GM12875 (cell line): Measurements from ENCODE around the gene SIRT7.

Experiments used
- H3K4me3 ChIP-seq: one replicate; pipeline ENCODE4 v1.5.1; 2011; ENCODE audit warnings: low read depth, low read length, control low read depth
- CTCF ChIP-seq: IDR thresholded peaks from 2 replicates; pipeline ENCODE4 v1.5.1; 2011; ENCODE audit warnings: low read depth, mild to moderate bottlenecking, control low read depth, inconsistent platforms, low read length, moderate library complexity, borderline replicate concordance; ENCODE audit not compliant: insufficient read depth

Gene SIRT7

GRCh38 chr17:81930142-81931125 is 12.5 kb upstream of the SIRT7 start:
- H3K4me3 ChIP-seq = no peak overlapping the region
- TF ChIP-seq CTCF = no peak

- H3K4me3 ChIP-seq = no peak overlapping the region
- no peak for TF ChIP-seq CTCF
Measured at GRCh38 chr17:81929253-81930141, 11.5 kb upstream of the SIRT7 start.

GRCh38 chr17:81928544-81929252 is 10.7 kb upstream of the SIRT7 start:
- no peak for TF ChIP-seq CTCF
- H3K4me3 ChIP-seq = peak overlapping the region; percentile 84

- peak within 1 kb of the TSS; percentile 84 for H3K4me3 ChIP-seq
- peak; percentile 50 for TF ChIP-seq CTCF
Measured at GRCh38 chr17:81927653-81928543, 9.9 kb upstream of the SIRT7 start, which contains the start of gene MAFG. TSS of gene MAFG (minus strand) at chr17:81927735. CDS start at chr17:81923185, 4,550 bp downstream.

- no peak for TF ChIP-seq CTCF
Measured at GRCh38 chr17:81927152-81927652, 9.2 kb upstream of the SIRT7 start.

More at GRCh38 chr17:81927152-81927652, 9.2 kb upstream of the SIRT7 start:
- H3K4me3 ChIP-seq = peak overlapping the region; percentile 84
